A549 (cell line): ENCODE measurements around the gene POLR1B.

Source experiments
- EP300 ChIP-seq, 2 experiments: fragments of >200 bp; sonication (Bioruptor Twin); formaldehyde crosslinking; IDR thresholded peaks; 2 replicates in 1 of 2; 3 replicates in 1 of 2; pipeline ENCODE4 v1.6.1; 2016 to 2017
- HDAC2 ChIP-seq: fragments of 200-600 bp; sonication (generic); IDR thresholded peaks from 2 replicates; pipeline ENCODE4 v1.6.1; 2016
- MAX ChIP-seq: IDR thresholded peaks from 2 replicates; pipeline ENCODE4 v1.6.1; 2012
- NFE2L2 ChIP-seq: fragments of 150-350 bp; conservative IDR thresholded peaks from 2 replicates; pipeline ENCODE4 v1.6.1; 2014; ENCODE audit warnings: low read length
- NR3C1 ChIP-seq: fragments of >200 bp; sonication (Bioruptor Twin); formaldehyde crosslinking; IDR thresholded peaks from 3 replicates; pipeline ENCODE4 v1.6.1; 2017
- POLR2A ChIP-seq: IDR thresholded peaks from 2 replicates; pipeline ENCODE4 v1.6.1; 2012; ENCODE audit warnings: mild to moderate bottlenecking, low read length
- TF ChIP-seq, protein P1 (sequence below): fragments of >200 bp; sonication (Bioruptor Twin); formaldehyde crosslinking; IDR thresholded peaks from 3 replicates; pipeline ENCODE4 v1.5.1; 2016
- TF ChIP-seq, protein P2 (sequence below): fragments of 450-650 bp; IDR thresholded peaks from 2 replicates; pipeline ENCODE4 v1.6.1; 2014; ENCODE audit warnings: antibody characterized with exemption

DNA sequence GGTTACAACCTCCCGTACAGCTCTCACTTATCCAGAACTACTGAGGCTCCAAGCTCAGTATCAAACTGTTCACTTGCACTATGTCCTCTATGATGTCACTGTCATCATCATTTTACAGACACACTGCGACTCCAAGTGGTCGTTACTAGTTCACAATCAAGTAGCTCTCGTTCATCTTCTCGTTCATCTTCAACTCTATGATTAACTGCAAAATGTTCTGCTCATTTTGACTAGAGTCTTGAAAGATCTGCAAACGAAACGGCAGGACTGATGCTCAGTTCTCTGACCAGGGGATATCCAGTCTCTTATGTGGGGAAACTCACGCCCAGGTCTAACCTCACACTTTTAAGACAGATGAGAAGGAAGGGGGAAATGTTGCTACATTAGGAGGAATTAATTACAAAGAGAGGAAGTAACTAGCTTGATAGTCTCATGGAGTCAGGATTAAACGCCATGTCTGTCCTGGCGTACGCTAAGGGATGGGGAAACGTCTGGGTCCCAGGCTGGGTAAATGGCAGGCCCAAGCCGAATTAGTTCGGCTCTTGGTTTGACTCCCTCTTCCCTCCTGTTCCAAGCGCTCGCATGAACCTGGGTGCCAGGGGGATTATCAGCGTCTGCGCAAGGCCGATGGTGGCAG, 41.4 kb downstream of the POLR1B start:
- TF ChIP-seq EP300 (IDR thresholded peaks at IDR 0.05): no peak
- no peak for TF ChIP-seq HDAC2
- TF ChIP-seq, protein P1, sequence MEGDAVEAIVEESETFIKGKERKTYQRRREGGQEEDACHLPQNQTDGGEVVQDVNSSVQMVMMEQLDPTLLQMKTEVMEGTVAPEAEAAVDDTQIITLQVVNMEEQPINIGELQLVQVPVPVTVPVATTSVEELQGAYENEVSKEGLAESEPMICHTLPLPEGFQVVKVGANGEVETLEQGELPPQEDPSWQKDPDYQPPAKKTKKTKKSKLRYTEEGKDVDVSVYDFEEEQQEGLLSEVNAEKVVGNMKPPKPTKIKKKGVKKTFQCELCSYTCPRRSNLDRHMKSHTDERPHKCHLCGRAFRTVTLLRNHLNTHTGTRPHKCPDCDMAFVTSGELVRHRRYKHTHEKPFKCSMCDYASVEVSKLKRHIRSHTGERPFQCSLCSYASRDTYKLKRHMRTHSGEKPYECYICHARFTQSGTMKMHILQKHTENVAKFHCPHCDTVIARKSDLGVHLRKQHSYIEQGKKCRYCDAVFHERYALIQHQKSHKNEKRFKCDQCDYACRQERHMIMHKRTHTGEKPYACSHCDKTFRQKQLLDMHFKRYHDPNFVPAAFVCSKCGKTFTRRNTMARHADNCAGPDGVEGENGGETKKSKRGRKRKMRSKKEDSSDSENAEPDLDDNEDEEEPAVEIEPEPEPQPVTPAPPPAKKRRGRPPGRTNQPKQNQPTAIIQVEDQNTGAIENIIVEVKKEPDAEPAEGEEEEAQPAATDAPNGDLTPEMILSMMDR: no peak
- TF ChIP-seq NR3C1: no peak
- TF ChIP-seq MAX: no peak
- TF ChIP-seq POLR2A: no peak
- TF ChIP-seq, protein P2, sequence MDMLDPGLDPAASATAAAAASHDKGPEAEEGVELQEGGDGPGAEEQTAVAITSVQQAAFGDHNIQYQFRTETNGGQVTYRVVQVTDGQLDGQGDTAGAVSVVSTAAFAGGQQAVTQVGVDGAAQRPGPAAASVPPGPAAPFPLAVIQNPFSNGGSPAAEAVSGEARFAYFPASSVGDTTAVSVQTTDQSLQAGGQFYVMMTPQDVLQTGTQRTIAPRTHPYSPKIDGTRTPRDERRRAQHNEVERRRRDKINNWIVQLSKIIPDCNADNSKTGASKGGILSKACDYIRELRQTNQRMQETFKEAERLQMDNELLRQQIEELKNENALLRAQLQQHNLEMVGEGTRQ: no peak
- TF ChIP-seq NFE2L2: no peak
